Fibroblast of skin of abdomen (primary cell): ENCODE data around the gene USP10.
A peak's percentile ranks its signal among the peaks of the same experiment; 100 is the strongest.

Experiments
- DNase-seq: peaks from one replicate; pipeline ENCODE4 v3.0.0-alpha.2; 2013

The USP10 gene

GRCh38 chr16:84826558-84826941 is 126.8 kb downstream of the USP10 start:
- DNase-seq, result peak; percentile 51

GRCh38 chr16:84827131-84827574 is 127.4 kb downstream of the USP10 start:
- DNase-seq, result peak; percentile 55

GRCh38 chr16:84827897-84828296 is 128.1 kb downstream of the USP10 start:
- DNase-seq, result no peak

DNA sequence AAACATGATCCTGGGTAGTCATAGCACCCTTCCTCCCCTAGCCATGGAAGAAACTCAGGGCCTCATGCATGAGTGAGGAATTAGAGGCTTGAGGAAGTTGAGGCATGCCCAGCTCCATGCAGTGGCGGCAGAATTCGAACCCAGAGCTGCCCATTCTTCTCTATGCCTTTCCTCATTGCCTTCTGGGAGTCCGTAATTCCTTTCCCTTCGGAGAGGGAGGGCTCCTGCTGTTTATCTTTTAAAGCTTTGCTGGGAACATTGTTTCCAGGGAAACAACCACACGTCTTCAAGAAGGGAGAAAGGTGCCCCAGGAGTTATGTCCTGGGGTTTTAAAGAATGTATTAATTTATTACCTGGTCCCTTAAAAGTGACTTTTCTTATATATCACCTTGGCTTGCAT is 128.5 kb downstream of the USP10 start:
- no peak for DNase-seq
